Measurements from ENCODE around the gene ZNF532. TPM values are rescaled to one million over a fixed set of nuclear protein-coding genes. Genes with fewer than 3 reads are reported as not detected.

Gene ZNF532
- total and polyA plus RNA-seq, 2 donors (not counting 3 experiments of a cell fraction or from before 2014, with no cell fraction given), result 42.3 to 70.1 TPM

- Histone ChIP-seq H3K4me3 (replicated peaks in 1 of 3; ENCODE audit: insufficient read depth in 1 of 3, low read depth in 1 of 3, low read length in 3 of 3) (no peak overlapping the region), H3K4me2 (ENCODE audit: insufficient read depth, low read length) (no peak overlapping the region), H2AFZ (ENCODE audit: low read depth, low read length) (no peak overlapping the region), H3K27me3 (ENCODE audit: control insufficient read depth in 2 of 2, insufficient read depth in 2 of 2, low read length in 2 of 2) (no peaks in the 10 kb centered on the region), H4K20me1 (replicated peaks; ENCODE audit: control insufficient read depth, extremely low read depth, insufficient read depth, low read length) (no peaks in the 10 kb centered on the region), H3K9ac (replicated peaks; ENCODE audit: extremely low read depth, insufficient read depth, low read length) (no peak overlapping the region), H3K9me1 (replicated peaks; ENCODE audit: control insufficient read depth, extremely low read depth, insufficient read depth, low read length) (no peaks in the 10 kb centered on the region), H3K4me1 (ENCODE audit: control insufficient read depth, extremely low read depth, insufficient read depth, low read length) (no peaks in the 10 kb centered on the region), H3K9me3 (replicated peaks; ENCODE audit: control insufficient read depth, insufficient read depth, low read length) (no peaks in the 10 kb centered on the region), H3K36me3 (ENCODE audit: control insufficient read depth in 2 of 2, extremely low read depth in 1 of 2, insufficient read depth in 2 of 2, low read length in 2 of 2) (peaks cover 6 to 16% of the 10 kb centered on the region in 2 experiments), H3K79me2 (ENCODE audit: control insufficient read depth, insufficient read depth, low read length) (no peaks in the 10 kb centered on the region), H3K27ac (ENCODE audit: insufficient read depth, low read depth, low read length) (no peak overlapping the region)
- no peak for TF ChIP-seq EZH2 (IDR thresholded peaks at IDR 0.05; ENCODE audit: borderline replicate concordance, low read depth, low read length, severe bottlenecking)
- no peak for TF ChIP-seq CTCF (IDR thresholded peaks at IDR 0.05; ENCODE audit: extremely low read depth in 1 of 2, insufficient read depth in 1 of 2, low read depth in 1 of 2, low read length in 2 of 2)
- TF ChIP-seq FOS (IDR thresholded peaks at IDR 0.05; ENCODE audit: borderline replicate concordance, insufficient read depth, low read length), result no peak
- TF ChIP-seq POLR2AphosphoS5 (IDR thresholded peaks at IDR 0.05; ENCODE audit: insufficient read depth, low read depth, low read length), result no peak
- no peak for TF ChIP-seq MAX (IDR thresholded peaks at IDR 0.05; ENCODE audit: insufficient read depth, insufficient read length)
- TF ChIP-seq JUN (IDR thresholded peaks at IDR 0.05; ENCODE audit: borderline replicate concordance, insufficient read depth, insufficient read length, low read depth), result no peak
- TF ChIP-seq GATA2 (IDR thresholded peaks at IDR 0.05; ENCODE audit: insufficient read depth, insufficient read length, low read depth, low read length), result no peak
- TF ChIP-seq POLR2A (IDR thresholded peaks at IDR 0.05; ENCODE audit: low read depth, low read length), result no peak
- no peak for TF ChIP-seq MYC (IDR thresholded peaks at IDR 0.05; ENCODE audit: low read depth, low read length)
- POLR2A ChIA-PET, result no interaction called here
- dilution Hi-C loops (cut with MboI; ENCODE audit: extremely low pct_ligation_motif_present, low sequenced_read_pairs), result no loop called here
- CTCF ChIA-PET, result interaction anchor here (1.8 kb wide), 1 partner anchor 10 kb away, joined by 6 read pairs; no protein-coding TSS in a partner anchor
- no TSS peak for BruUV-seq (replicated peaks)
- FAIRE-seq (no peak), DNase-seq (ENCODE audit: low read depth, low spot score) (no peak)
- intact Hi-C loops (cut with micrococcal nuclease), result no loop called here
Measured at GRCh38 chr18:58983260-58984155, 118.8 kb downstream of the ZNF532 start.
